ENCODE results near the gene HBB. TPM values are rescaled to one million over a fixed set of nuclear protein-coding genes. Genes with fewer than 3 reads are reported as not detected.

The HBB gene
- total RNA-seq, 4 donors from 2014 or later, result 2.5 to 214 (median 107) TPM

DNA sequence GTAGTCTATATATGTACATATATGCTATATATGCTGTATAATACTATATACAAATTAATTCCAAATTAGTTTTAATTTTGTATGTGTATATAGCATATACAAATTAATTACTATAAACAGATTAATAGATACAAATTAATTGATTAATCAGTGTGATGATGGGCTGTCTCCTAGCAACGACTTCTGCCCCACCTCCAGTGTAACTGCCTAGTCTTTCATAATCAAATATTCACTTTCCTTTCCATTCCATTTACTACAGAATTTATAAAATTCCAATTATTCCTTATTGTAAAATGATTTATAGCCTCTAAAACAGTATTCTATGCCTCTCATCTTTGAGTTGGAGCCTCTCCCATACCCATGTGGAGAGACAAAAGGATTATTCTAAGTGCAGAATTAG lies 6.4 kb upstream of the HBB start:
- no peak for TF ChIP-seq POLR2A (IDR thresholded peaks at IDR 0.05)
- TF ChIP-seq, protein P1, sequence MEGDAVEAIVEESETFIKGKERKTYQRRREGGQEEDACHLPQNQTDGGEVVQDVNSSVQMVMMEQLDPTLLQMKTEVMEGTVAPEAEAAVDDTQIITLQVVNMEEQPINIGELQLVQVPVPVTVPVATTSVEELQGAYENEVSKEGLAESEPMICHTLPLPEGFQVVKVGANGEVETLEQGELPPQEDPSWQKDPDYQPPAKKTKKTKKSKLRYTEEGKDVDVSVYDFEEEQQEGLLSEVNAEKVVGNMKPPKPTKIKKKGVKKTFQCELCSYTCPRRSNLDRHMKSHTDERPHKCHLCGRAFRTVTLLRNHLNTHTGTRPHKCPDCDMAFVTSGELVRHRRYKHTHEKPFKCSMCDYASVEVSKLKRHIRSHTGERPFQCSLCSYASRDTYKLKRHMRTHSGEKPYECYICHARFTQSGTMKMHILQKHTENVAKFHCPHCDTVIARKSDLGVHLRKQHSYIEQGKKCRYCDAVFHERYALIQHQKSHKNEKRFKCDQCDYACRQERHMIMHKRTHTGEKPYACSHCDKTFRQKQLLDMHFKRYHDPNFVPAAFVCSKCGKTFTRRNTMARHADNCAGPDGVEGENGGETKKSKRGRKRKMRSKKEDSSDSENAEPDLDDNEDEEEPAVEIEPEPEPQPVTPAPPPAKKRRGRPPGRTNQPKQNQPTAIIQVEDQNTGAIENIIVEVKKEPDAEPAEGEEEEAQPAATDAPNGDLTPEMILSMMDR (IDR thresholded peaks at IDR 0.05), result no peak
- intact Hi-C loops (cut with DNase I), result no loop called here
- Histone ChIP-seq H3K9me3 (no peaks in the 10 kb centered on the region), H3K27ac (no peak overlapping the region), H3K4me1 (no peaks in the 10 kb centered on the region), H3K36me3 (no peaks in the 10 kb centered on the region), H3K4me3 (replicated peaks in 1 of 3) (no peak overlapping the region), H3K27me3 (no peaks in the 10 kb centered on the region)
- DNase-seq, result no peak
- 84 to 92% methylated on average over 1 of the region's 1 CpG for WGBS, 2 donors

- Histone ChIP-seq H3K9me3 (no peaks in the 10 kb centered on the region), H3K4me3 (replicated peaks in 1 of 3) (no peak overlapping the region), H3K27ac (no peak overlapping the region), H3K4me1 (no peaks in the 10 kb centered on the region), H3K27me3 (no peaks in the 10 kb centered on the region), H3K36me3 (no peaks in the 10 kb centered on the region)
- intact Hi-C loops (cut with DNase I), result no loop called here
- DNase-seq, result no peak
- WGBS, 2 donors, result 92 to 94% methylated on average over 2 of the region's 2 CpGs
- TF ChIP-seq POLR2A (IDR thresholded peaks at IDR 0.05), result no peak
- TF ChIP-seq, protein P1 (IDR thresholded peaks at IDR 0.05), result no peak
Observed at GRCh38 chr11:5232821-5233220, 6.0 kb upstream of the HBB start.

- DNase-seq, result no peak
- no peak overlapping the region for H3K4me3 ChIP-seq (replicated peaks in 1 of 3)
- intact Hi-C loops (cut with DNase I), result no loop called here
Observed at GRCh38 chr11:5232176-5232575, 5.3 kb upstream of the HBB start.

GRCh38 chr11:5231111-5231510 lies 4.2 kb upstream of the HBB start:
- no peak for DNase-seq
- Histone ChIP-seq H3K4me3 (replicated peaks in 1 of 3) (no peak overlapping the region), H3K27ac (no peak overlapping the region), H3K9me3 (no peaks in the 10 kb centered on the region), H3K4me1 (no peaks in the 10 kb centered on the region), H3K27me3 (no peaks in the 10 kb centered on the region), H3K36me3 (no peaks in the 10 kb centered on the region)
- 89 to 91% methylated on average over 2 of the region's 2 CpGs for WGBS, 2 donors
- intact Hi-C loops (cut with DNase I), result no loop called here
- TF ChIP-seq, protein P1 (IDR thresholded peaks at IDR 0.05), result no peak
- no peak for TF ChIP-seq POLR2A (IDR thresholded peaks at IDR 0.05)

More at GRCh38 chr11:5232176-5232575, 5.3 kb upstream of the HBB start:
- H3K9me3 ChIP-seq, result no peaks in the 10 kb centered on the region
- TF ChIP-seq, protein P1 (IDR thresholded peaks at IDR 0.05), result no peak
- no peaks in the 10 kb centered on the region for H3K27me3 ChIP-seq
- no peaks in the 10 kb centered on the region for H3K4me1 ChIP-seq
- H3K27ac ChIP-seq, result no peak overlapping the region
- WGBS, 2 donors, result 76% methylated on average over 3 of the region's 3 CpGs
- no peaks in the 10 kb centered on the region for H3K36me3 ChIP-seq

DNA sequence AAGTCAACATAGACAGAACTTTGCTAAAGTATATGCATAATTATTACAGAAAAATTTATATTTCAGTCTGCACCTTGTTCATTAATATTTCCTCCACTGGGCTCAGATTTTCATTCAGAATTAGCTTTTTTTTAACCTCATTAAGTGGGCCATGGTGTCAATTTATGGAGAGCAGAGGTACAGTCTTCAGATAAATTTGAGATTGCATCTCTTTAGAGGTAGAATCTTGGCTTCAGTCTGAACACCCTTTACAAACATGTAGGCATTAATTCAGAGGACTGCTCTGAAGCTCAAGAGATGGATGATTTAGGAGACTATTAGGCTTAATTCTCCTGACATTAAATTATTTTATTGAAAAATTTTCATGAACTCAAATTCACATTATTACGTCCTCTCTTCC lies 3.4 kb upstream of the HBB start:
- TF ChIP-seq, protein P1 (IDR thresholded peaks at IDR 0.05), result no peak
- TF ChIP-seq POLR2A (IDR thresholded peaks at IDR 0.05), result no peak
- intact Hi-C loops (cut with DNase I), result no loop called here
- Histone ChIP-seq H3K27me3 (no peaks in the 10 kb centered on the region), H3K36me3 (no peaks in the 10 kb centered on the region), H3K4me3 (replicated peaks in 1 of 3) (no peak overlapping the region), H3K4me1 (no peaks in the 10 kb centered on the region), H3K9me3 (no peaks in the 10 kb centered on the region), H3K27ac (no peak overlapping the region)
- 95% methylated on average over 1 of the region's 1 CpG for WGBS, 2 donors
- no peak for DNase-seq

Measured in thyroid gland (tissue), 4 donors.